Glutamatergic neuron (in vitro differentiated cells): ENCODE data around the gene CST5. TPM values are rescaled to one million over a fixed set of nuclear protein-coding genes. Genes with fewer than 3 reads are reported as not detected.

Experiments used
- DNase-seq: peaks from one replicate; pipeline ENCODE4 v3.0.0; 2022
- H3K27ac Mint-ChIP-seq: one replicate; pipeline ENCODE4 v1.8.0; 2020; ENCODE audit warnings: mild to moderate bottlenecking, mixed read lengths, inconsistent platforms; ENCODE audit not compliant: unreplicated experiment
- H3K27me3 Mint-ChIP-seq: one replicate; pipeline ENCODE4 v1.8.0; 2020; ENCODE audit warnings: mild to moderate bottlenecking, moderate library complexity, mixed read lengths, inconsistent platforms; ENCODE audit not compliant: unreplicated experiment
- H3K36me3 Mint-ChIP-seq: one replicate; pipeline ENCODE4 v1.8.0; 2020; ENCODE audit warnings: mild to moderate bottlenecking, mixed read lengths, inconsistent platforms; ENCODE audit not compliant: unreplicated experiment
- H3K4me1 Mint-ChIP-seq: one replicate; pipeline ENCODE4 v1.8.0; 2020; ENCODE audit warnings: mild to moderate bottlenecking, low read depth, mixed read lengths, inconsistent platforms; ENCODE audit not compliant: unreplicated experiment
- H3K4me3 Mint-ChIP-seq: one replicate; pipeline ENCODE4 v1.8.0; 2020; ENCODE audit warnings: mild to moderate bottlenecking, mixed read lengths, inconsistent platforms; ENCODE audit not compliant: unreplicated experiment
- H3K9me3 Mint-ChIP-seq: one replicate; pipeline ENCODE4 v1.8.0; 2020; ENCODE audit warnings: mild to moderate bottlenecking, moderate library complexity, mixed read lengths, inconsistent platforms; ENCODE audit not compliant: unreplicated experiment
- CTCF ChIP-seq: fragments of 200-600 bp; sonication (generic); IDR thresholded peaks from one replicate; pipeline ENCODE4 v1.5.0; 2021; ENCODE audit not compliant: partially characterized antibody, unreplicated experiment
- long read RNA-seq: library from polyadenylated mRNA; unstranded; transcript quantifications from one replicate; pipeline ENCODE4 v2.0.0, GENCODE V29; 2020; ENCODE audit not compliant: unreplicated experiment
- total RNA-seq: library from RNA; stranded (reverse); fragmentation: NEBNext Ultra II Directional; extraction: Animal tissue kit (Norgen Biotek cat#: 25700); gene quantifications from one replicate; pipeline ENCODE4 v1.2.1, GENCODE V29; 2021; ENCODE audit not compliant: unreplicated experiment

The CST5 gene
- not detected for total RNA-seq
- long read RNA-seq = 0 reads

GRCh38 chr20:23879328-23879798 lies at the start of gene CST5:
Gene CST5, minus strand, starts transcription at chr20:23879748. Its CDS starts 72 bp downstream, at chr20:23879676.
- H3K4me1 Mint-ChIP-seq = peaks cover 27% of the 10 kb centered on the region
- no peak within 1 kb of the TSS for H3K4me3 Mint-ChIP-seq
- H3K27ac Mint-ChIP-seq = no peak within 1 kb of the TSS
- TF ChIP-seq CTCF = no peak
- no peaks in the 10 kb centered on the region for H3K36me3 Mint-ChIP-seq
- DNase-seq = no peak
- peaks cover 8% of the 10 kb centered on the region for H3K27me3 Mint-ChIP-seq
- peaks cover 14% of the 10 kb centered on the region for H3K9me3 Mint-ChIP-seq

DNA sequence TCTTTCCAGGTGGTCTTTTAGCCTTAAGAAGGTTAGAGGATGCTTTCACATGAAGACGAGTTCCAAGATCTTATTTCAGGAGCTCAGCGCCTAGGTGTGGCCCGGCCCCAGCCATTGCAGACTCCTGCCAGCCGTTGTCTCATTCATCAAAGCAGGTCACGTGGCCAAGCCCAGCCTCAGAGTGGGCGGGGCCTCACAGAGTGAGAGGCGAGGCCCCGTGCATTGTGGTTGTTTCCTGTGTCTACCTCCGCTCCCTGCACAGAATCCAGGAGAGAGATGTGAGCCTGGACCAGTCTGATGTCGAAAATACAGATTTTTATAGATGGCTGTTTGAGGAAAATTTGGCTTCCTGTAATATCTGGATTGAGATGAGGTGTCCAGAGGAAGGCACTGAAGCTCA lies 49.2 kb upstream of the CST5 start:
- no peak for DNase-seq
- Mint-ChIP-seq H3K27me3 (no peaks in the 10 kb centered on the region), H3K4me1 (no peaks in the 10 kb centered on the region), H3K9me3 (peaks cover 2% of the 10 kb centered on the region), H3K36me3 (peaks cover 12% of the 10 kb centered on the region), H3K4me3 (no peak overlapping the region), H3K27ac (no peak overlapping the region)
- TF ChIP-seq CTCF = no peak

GRCh38 chr20:23928353-23928752 lies 48.8 kb upstream of the CST5 start:
- H3K9me3 Mint-ChIP-seq = peaks cover 2% of the 10 kb centered on the region
- no peak overlapping the region for H3K27ac Mint-ChIP-seq
- H3K27me3 Mint-ChIP-seq = peaks cover 3% of the 10 kb centered on the region
- TF ChIP-seq CTCF = no peak
- H3K36me3 Mint-ChIP-seq = peaks cover 12% of the 10 kb centered on the region
- H3K4me3 Mint-ChIP-seq = no peak overlapping the region
- DNase-seq = no peak
- H3K4me1 Mint-ChIP-seq = no peaks in the 10 kb centered on the region

GRCh38 chr20:23926944-23927872 lies 47.7 kb upstream of the CST5 start:
- Mint-ChIP-seq H3K36me3 (peaks cover 16% of the 10 kb centered on the region), H3K9me3 (peaks cover 7% of the 10 kb centered on the region), H3K4me1 (no peaks in the 10 kb centered on the region), H3K4me3 (no peak overlapping the region), H3K27ac (no peak overlapping the region), H3K27me3 (peaks cover 4% of the 10 kb centered on the region)
- TF ChIP-seq CTCF = no peak
- DNase-seq = no peak

GRCh38 chr20:23926526-23926880 lies 47.0 kb upstream of the CST5 start:
- TF ChIP-seq CTCF = no peak
- Mint-ChIP-seq H3K9me3 (peaks cover 7% of the 10 kb centered on the region), H3K4me1 (peaks cover 3% of the 10 kb centered on the region), H3K36me3 (peaks cover 16% of the 10 kb centered on the region), H3K4me3 (no peak overlapping the region), H3K27ac (no peak overlapping the region), H3K27me3 (peaks cover 4% of the 10 kb centered on the region)
- DNase-seq = no peak
